HG03025 (cell line): ENCODE measurements around the gene HPSE2.

Source experiments
- ATAC-seq: cut with Tn5 transposase; IDR thresholded peaks from one replicate; pipeline ENCODE4 v1.9.1; 2021; ENCODE audit warnings: mild to moderate bottlenecking, moderate library complexity; ENCODE audit not compliant: unreplicated experiment, low FRiP score

The HPSE2 gene

GRCh38 chr10:98424295-98425254 lies 811.1 kb downstream of the HPSE2 start:
- no peak for ATAC-seq

DNA sequence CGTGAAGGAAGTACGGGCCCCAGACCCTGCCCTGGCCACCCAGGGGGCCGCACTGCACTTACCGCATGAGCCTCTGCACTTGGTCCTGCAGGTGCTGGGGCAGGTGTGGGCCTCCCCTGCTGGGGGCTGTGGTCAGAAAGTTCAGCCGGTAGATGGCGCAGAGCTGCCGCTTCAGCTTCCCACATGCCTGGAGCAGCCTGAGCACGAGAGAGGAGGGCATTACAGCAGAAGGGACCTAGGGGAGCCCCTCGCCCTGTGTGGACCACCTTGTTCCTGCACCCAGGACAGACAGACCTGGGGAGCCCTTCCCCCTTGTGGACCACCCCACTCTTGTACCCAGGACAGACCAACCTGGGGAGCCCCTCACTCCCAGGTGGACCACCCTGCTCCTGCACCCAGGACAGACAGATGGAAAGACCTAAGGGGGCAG lies 811.9 kb downstream of the HPSE2 start:
- no peak for ATAC-seq

- ATAC-seq, result no peak
Observed at GRCh38 chr10:98422182-98422581, 813.5 kb downstream of the HPSE2 start.

DNA sequence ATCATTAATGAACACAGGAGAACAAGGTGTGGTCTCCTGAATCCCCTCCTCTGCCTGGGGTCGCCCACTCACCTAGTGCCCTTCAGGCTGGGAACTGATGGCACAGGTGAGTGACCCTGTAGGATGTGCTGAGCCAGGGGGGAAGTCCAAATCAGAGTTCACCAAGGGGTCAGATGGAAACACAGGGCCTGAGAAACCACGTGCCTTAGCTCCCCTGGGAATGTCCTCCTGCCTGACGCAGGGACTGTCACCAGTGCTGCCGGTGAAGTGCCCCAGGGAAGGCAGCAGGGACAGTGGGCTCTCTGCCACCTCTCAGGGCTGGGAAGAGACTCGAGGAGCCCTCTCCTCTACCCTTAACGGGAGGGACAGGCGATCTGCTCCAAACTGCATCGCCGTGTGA lies 814.9 kb downstream of the HPSE2 start:
- no peak for ATAC-seq

DNA sequence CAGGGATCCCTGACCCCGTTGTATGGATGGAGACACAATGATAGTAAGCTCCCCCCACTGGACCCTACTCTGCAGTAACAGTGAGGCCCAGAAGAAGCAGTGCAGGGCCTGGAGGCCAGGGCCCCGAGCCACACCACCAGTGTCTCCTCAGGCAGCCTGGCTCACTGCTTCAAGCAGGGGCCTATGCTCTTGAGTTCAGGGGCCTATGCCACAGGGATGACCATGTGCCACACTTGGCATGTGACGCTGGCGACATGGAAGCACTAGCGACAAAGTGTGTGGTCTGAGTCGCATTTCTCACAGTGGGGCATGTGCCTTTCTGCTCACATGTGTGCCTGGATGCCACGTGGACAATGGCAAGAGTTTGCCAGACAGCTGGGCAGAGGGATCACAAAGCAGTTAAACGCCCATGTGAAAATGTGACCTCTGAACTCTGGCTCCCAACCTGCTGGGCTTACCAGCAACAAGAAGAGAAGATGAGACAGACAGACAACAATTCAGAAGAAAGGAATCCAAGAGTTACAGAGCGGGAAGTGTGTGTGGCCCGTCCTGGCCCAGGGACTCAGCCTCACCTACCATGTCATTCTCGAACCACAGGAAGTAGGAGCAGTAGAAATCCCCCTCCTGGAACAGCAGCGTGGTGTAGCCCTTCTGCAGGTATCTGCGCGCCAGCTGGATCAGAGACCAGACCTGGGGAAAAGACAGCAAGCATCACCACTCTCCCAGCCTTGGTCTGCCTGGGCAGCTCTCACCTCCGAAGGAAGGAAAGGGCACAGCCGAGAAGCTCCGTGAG lies 816.0 kb downstream of the HPSE2 start:
- ATAC-seq, result no peak

GRCh38 chr10:98418665-98419468 lies 816.8 kb downstream of the HPSE2 start:
- ATAC-seq, result no peak

GRCh38 chr10:98417973-98418664 lies 817.5 kb downstream of the HPSE2 start:
- no peak for ATAC-seq

DNA sequence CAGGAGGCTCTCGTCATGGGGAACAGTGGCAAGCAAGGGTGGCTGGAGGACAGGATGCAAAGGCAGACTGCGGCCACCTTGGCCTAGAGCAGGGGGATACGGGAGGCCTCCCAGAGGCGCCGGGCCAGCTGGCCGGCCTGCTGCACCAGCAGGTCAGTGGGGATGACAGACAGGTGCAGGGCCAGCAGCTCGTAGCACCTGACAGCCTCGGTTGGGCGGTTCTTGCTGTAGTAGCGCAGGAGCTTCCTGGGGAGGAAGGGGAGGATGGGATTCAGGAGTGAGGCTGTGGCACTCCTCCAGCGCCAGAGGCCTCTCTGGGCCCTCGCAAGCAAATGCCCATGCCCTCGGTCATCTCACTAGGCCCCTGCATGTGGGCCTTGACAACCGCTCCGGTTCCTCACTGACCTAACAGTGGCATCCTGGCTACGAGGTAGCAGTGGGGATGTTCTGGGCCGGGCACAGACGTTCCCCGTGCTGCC lies 818.1 kb downstream of the HPSE2 start:
- ATAC-seq, result no peak

- ATAC-seq, result no peak
Observed at GRCh38 chr10:98416606-98417388, 818.9 kb downstream of the HPSE2 start.

GRCh38 chr10:98415731-98416119 lies 819.9 kb downstream of the HPSE2 start:
- no peak for ATAC-seq

DNA sequence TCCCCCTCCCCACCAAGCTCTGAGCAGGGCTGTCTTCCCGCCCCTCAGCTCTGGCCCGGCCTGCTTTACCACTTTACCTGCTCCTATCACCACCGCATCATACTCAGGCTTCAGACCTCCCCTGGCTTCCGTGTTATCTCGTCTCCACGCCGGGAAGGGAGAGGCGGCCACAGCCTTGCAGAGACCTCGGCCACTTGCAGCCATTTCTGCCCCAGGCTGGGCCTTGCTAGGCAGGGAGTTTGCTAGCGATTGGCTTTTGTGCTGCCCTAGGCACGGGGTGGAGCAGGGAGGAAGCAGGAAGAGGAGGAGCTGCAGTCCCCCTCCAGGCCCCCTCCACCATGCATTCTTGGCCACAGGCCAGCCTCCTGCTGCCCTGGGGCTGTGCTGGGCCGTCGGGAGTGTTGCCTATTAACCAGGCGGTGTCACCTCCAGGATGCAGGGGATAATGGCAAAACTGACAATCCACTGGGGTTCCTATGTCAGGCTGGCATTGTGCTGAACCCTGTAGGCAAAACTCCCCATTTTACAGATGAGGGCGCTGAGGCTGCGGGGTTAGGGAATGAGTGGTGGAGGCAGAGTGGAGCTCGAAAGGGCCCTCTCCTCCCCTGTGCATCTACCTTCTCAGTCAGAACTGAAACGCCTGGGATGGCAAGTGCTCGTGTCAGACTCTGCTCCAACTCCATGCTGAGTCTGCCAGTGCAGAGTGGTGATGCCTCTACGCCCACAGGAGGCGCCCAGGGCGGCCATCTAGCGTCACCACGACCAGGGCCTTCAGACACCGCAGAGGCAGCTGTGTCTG lies 820.5 kb downstream of the HPSE2 start, which contains the start of gene PYROXD2:
PYROXD2 (minus strand) TSS at position 251 of the 799 bp plus-strand sequence; CDS start at position 204, 47 bp downstream.
- no peak for ATAC-seq

DNA sequence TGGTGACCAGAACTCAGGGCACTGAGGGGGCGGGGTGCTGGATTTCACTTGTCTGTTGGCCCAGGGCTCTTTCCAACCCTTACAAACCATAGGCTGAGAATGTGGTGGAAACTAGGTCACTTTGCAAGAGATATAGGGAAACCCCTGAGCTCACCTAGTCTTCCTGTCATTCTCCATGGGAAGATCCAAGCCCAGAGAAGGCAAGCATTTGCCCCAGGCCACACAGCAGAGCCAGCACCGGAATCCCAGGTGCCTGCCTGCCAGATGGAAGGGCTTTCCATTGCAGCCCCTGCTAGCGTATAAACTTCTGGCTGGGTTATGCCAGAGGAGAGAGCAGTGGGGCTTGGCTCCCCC lies 821.1 kb downstream of the HPSE2 start:
- ATAC-seq, result no peak

DNA sequence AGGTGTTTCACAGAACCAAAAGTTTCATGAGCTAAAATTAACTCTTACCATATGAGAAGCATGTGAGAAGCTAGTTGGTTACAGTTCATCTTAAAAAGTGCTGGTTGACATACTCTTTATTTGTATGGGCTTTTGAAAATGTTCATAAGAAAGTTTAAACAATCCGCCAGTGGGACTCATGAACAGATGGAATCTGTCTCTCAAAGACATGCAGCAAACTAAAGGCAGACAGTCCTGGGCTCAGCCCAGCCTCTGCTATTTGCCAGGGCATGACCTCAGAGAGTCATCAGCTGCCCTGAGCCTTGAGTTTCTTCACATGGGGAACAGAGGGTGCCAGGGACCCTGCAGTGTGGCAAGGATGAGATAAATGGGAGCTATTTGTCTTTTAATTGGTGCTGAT lies 823.9 kb downstream of the HPSE2 start:
- ATAC-seq, result no peak

GRCh38 chr10:98411166-98411565 lies 824.5 kb downstream of the HPSE2 start:
- ATAC-seq, result no peak

DNA sequence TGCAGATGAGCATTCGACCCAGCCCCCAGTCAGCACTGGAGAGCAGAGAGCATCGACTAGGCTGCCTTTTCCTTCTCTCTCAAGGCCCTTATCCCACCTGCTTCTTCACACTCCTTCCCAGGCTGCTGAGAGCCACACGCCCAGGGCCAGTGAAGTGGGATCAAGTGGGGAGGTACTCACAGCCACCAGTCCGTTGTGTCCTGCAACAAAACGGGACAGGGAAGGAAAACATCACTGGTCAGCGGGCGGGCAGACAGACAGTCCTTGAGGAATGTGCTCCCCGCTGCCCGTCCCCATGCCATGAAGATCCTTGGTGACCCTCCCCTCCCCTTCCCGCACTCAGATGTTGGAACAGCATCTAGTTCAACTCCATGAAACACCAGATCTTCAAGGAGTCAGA lies 824.9 kb downstream of the HPSE2 start:
- no peak for ATAC-seq

DNA sequence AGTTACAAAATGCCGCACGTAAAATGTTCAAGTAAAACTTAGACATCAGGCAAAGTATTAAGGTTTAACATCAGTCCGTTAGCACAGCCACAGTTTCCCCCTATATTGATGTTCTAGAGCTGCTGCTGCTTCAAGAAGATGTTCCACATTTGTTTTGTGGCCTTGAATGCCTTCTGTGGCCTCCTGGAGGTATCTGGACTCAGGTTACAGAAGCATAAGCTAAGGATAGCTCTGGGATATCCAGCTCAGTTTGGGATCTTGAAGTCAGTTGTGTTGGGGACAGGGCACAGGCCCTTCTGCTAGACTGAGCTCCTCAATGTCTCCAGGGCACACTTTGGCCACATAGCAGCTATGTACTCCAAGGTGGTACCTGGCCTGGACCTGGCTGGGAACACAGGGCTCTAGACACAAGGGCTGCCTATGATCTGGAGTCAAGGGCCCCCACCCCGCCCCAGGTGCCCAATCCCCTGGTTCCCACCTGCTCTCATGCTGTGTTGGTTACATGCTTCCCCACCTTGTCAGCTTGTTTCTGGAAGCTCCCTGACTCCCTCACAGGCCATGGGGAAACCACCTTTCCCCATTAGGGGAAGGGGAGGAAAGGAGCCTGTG lies 825.4 kb downstream of the HPSE2 start:
- no peak for ATAC-seq

GRCh38 chr10:98408799-98409198 lies 826.9 kb downstream of the HPSE2 start:
- ATAC-seq, result no peak

GRCh38 chr10:98407744-98408241 lies 827.9 kb downstream of the HPSE2 start:
- ATAC-seq, result no peak
